ENCODE data around the gene HADH.
"Not testable (repeated sequence)": the region's sequence is repeated elsewhere in the genome, so short reads cannot be mapped to it uniquely, and the experiment has no call there.

- not testable (repeated sequence) for TF ChIP-seq CTCF, POLR2A, EP300 (IDR thresholded peaks at IDR 0.05)
Measured at GRCh38 chr4:107967519-107967918, 22.2 kb upstream of the HADH start.
